Endometrium (tissue), 2 donors: ENCODE results near the gene MICAL3.

Source experiments
- FAIRE-seq: peaks from 2 replicates; lab custom pipeline; 2012; peaks lifted over from hg19 to GRCh38; lab: Jason Lieb, UNC
- donor health status: control.
- donor health status: control.

MICAL3 gene

DNA sequence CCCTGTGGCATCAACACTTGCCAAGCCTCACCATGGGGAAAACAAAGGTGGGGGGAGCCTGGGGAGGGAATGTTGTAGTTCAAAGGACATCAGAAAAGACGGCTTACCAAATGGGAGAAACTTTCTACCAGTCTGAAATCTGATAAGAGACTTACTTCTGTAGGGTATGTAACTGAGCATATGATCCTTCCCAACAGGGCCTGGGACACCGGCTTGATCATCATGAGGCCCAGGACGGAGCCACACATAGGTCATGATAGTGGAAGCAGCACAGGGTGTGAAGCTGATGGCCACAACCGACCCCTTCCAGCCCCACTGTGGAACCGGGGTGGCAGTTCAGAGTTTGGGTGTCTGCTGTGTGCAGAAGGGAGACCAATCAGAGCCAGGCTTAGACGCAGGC is 51.1 kb downstream of the MICAL3 start:
- FAIRE-seq, result no peak

DNA sequence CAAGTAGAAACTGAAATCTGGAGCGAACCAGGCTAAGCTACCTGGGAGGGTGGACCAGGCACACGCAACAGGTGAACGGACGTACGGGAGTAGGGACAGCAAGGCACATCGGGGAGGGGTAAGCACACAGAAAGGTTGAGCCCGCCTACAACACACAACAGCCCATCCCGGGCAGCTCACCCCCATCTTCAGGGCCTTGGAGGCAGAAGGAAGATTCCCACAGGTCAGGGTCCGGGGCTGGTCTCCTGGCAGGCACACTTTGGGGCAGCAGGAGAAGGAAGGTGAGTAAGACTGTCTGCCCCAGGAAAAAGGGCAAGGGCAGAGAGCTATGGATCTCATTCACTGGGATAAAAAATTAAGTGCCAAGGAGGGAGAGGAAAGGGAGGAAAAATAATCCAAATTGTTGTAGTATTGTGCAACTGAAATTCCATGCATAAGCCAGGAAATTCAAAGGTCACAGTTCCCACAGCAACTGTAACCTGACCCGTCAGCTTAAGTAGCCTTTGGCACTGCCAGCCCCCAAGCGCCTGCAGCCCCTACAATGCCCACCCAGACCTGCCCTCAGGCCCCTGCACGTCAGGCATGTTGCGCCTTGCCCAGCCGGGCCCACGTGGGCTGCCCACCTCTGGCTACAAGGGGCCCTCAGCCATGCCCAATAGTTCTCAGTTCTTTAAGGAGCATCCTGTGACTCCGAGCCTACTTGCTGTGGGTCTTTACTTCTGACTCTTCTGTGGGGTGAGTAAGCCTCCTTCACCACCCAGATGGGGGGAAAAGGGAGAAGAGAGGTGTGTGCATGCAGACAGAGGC is 51.8 kb downstream of the MICAL3 start:
- no peak for FAIRE-seq

DNA sequence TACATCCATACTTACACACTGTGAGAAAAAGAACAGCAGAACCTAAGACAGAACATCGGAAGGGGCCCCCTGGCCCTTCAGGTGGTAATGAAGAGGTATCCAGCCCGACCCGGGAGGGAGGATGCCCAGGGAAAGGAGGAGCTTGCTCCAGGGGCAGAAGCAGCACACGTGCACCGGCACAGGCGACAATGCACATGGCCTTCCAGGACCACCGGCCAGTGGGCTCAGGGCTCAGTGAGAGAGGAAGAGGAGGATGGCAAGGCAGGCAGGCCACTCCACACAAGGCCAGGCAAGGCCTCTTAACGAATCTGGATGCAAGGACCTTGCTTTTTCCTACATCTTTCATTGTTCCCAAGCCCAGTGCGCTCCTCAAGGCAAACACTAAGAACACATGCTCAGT is 52.6 kb downstream of the MICAL3 start:
- FAIRE-seq, result no peak

DNA sequence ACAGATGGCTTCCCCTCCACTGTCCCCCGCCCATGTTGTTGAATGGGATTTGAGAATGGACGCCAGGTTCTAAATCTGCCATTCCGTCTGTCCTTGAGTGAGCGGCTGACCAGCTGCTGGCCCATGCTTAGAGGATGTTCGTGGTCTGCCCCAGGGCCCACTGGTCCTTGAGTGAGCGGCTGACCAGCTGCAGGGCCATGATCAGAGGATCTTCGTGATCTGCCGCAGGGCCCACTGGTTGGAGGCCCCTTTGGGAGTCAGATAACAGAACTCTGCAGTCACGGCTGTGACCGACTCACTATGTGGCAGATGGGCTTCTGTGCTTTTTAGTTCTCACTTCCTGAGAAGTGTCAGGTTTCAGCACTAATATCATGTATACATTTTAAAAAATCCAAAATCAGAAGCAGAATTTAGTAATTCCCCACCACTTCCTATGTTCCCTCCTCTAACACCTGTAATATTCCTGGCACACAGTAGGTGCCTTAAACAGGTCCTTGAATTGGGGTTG is 54.1 kb downstream of the MICAL3 start:
- no peak for FAIRE-seq

DNA sequence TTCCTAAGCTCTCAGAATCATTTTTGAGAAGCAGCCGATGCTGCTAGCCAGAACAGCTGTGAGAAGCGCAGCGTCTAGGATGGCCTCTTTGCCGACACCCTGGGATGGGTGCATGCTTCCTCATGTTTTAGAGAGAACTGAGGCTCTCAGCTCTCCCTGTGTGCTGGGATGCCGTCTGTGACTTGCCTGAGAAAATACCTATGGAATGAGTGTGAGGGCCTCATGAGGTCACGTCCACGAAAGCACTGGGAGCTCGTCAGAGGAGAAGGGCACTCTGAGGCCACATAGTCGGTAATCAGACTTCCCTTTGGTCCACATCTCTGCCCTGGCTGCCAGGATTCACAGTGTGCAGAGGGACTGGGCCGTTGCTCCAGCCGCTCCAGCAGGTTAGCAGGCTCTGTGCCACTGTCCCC is 54.7 kb downstream of the MICAL3 start:
- FAIRE-seq, result no peak

DNA sequence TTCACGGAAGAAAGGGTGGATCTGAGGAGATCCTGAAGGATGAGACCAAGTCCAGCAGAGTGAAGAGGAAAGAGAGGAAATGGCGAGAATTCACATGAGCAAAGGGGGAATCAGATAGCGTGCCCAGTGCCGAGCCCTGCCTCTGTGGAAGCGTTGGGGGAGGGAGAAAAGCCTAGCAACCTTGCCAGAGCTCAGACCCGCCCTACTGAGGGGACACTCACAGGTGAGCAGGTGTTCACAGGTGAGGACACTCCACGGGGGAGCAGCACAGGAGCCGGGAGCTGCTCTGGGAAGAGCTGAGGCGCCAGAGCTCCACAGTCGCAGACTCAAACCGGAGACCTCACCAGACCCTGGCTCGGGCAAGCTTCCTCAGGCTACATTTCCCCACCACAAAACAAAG is 56.2 kb downstream of the MICAL3 start:
- FAIRE-seq, result no peak

DNA sequence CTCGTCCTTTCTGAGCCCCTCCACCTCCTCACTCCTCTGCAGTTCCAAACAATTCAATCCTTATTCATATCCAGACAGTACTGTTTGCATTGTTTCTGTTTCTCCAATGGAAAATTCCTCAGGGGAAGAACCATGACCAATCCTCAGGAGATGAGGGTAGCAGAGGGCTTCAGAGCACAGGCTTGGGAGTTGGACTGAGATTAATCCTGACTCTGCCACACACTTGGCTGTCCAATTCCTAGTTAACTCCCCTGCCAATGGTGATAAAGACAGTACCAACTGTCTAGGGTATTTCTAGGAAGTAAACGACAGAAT is 58.0 kb downstream of the MICAL3 start:
- FAIRE-seq, result no peak

DNA sequence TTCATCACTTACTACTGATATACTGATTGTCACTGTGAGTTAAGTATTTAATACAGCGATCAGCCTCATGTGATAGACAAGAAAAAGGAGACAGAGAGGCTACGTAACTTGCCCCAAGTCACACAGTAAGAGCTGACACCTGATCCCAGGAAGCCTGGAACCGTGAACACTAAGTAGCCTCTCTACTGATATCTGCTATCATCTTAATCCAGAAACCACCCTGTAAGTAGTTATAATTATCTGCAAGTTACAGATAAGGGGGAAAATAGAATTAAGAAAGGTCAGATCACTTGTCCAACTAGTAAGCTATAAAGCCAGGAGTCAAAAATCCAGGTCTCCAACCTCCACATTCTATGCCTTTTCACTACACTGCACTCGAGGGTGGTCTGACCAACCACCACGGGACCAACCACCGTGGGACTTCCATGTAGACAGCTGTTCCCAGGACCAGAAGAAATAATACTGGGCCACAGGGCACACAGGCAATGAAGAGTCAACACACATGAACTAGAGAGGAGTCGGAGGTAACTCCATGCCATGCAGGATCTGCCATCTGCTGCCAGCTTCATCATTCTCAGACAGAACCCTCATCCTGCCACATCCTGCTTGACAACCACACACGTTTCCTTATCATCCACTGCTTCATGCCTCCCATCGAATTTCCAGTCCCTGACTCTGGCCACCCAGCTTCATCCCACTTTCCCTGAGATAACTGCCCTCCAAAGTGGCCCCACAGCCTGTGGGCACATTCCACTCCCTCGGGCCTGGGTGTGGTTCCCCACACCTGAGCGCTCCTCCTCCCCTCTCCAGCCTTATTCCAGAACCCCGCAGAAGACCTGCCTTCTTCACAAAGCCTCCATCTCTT is 58.6 kb downstream of the MICAL3 start:
- no peak for FAIRE-seq

DNA sequence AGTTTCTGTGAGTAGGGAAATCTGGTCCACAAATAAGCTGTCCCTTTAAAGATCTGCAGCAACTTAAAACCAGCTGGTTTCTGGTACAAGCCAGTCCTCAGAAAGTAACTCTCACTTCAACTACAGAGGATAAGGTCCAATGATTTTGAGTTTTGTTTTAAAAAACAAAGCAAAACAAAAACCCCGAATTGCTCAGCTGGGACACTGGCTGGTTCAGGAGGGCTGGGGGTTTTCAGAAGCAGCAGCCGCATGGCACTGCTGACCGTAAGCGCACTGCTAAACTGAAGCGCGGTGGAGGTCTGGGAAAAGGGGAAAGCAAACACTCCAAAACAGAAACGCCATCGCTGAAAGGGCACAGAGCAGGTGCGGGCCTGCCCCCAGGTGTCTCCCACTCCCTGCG is 59.7 kb downstream of the MICAL3 start:
- FAIRE-seq, result no peak

DNA sequence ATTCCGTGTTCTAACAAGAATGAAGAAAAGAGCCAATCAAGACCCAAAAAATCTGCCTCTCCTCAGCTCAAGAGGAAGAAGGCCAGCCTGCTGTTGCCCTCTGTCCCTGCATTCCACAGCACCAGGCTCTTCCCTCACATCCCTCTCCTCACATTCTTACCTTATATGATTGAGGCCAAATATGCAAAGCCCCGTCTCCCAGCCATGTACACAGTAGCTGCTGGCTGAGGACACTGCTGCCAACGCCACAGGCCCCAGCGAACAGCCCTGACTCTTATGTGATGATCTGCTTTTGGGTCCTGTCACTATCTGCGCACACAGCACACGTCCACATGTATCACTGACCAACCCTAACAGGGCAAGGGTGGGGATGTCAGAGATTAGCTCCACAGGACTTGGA is 60.2 kb downstream of the MICAL3 start:
- FAIRE-seq, result no peak

DNA sequence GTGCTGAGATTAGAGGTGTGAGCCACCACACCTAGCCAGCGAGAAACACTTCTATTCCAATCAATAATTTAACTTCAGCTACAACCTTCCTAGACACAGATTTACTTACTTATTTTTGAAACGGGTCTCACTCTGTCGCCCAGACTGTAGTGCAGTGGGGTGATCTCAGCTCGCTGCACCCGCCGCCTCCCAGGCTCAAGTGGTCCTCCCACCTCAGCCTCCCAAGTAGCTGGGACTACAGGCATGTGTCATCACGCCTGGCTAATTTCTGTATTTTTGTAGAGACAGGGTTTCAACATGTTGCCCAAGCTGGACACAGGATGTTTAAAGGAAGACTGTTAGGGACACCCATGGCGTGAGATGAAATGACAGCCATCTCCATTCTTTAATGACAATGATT is 61.3 kb downstream of the MICAL3 start:
- no peak for FAIRE-seq

DNA sequence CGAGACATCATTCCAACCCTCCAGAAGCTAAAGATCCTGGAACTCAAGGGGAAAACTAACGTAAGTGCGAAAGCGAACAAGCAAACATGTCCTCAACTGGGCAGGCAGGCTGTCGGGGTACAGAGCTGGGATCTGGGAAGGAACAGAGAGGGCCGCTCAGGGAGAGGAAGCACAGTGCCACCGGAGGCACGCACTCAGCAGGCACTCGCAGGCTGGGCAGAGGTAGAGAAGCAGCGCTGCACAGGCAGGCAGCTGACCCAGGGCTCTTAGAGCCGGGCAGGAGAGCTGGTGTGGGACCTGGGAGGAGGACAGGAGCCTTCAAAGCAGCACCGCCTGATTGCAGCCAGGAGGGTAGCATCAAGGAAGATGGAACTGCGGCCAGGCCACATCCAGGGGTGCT is 62.2 kb downstream of the MICAL3 start:
- FAIRE-seq, result no peak

DNA sequence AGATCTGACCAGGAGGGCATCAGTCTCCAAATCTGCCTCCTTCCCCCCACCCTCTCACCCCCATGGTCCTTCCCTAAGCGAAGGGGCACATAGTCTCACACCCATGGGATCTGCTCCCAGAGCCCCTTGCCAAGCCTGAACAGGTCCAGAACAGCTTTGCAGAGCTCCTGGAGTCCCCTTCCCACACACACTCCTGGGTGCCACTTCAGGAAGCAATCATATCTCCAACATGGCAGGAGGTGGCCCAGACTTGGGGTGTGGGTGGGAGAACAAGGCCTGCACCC is 63.0 kb downstream of the MICAL3 start:
- no peak for FAIRE-seq

DNA sequence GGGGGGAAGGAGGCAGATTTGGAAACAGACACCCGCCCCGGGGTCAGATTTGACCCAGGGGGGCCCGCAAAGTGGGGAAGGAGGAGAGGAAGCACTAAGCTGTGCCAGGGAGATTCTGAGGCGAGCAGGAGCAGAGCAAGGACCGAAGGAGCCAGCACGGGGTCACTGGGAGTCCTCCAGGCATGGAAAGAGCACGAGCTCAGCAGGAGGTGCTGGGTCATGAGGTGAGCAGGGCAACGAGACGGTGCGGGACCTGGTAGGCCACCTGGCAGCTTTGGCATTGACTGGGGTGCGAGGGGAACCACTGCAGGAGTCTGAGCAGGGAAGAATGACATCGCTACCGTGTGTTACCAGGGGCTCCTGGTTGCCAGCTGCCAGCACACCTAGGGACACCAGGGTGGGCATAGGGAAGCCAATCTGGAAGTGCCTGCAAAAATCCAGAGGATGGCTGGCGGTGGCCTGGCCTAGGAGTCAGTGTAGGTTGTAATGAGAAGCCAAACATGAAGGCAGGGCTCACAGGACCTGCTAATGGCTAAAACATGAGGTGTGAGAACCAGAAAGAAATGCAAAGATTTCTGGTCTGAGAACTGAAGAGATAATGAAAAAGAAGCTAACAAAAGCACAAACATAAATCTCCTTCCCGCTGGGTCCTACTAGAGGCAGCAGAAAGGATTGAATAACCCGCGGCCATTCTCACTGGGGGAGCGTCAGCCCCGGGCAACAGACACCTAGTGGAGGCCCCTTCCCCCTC is 63.5 kb downstream of the MICAL3 start:
- no peak for FAIRE-seq

DNA sequence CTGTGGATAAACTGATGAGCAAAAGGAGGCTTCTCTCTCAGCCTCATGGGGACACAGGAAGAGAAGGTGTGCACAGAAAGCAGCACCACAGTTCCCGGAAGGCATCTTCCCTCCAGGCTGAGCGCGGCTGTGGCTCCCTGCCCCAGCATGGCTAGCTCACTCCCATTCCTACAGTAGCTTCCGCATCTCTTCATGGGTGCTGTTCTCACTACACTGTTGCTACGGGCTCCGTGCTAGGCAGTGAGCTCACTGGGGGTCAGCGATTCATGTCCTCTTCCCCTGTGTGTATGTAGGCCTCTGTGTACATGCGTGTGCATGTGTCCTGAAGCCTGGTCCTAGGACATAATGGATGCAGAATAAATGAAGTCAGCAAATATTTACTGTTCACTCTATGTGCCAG is 64.3 kb downstream of the MICAL3 start:
- no peak for FAIRE-seq

DNA sequence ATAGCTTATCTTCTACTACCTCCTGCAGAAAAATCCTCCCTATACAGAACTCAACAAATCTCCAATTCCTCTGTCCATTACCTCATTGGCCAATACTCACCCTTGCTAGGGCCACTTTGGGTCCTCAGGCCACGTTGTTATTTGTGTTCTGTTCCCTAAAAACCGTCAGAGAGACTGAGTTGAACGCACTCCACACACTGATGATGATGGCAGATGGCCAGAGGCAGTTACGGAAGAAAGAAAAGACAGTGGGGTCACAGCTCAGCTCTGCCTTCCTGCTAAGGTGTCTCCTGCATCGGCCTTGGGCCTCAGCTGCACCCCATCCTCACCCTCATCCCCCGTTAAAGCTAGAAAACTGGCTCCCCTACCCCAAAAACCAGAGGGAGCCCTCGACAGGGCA is 66.2 kb downstream of the MICAL3 start:
- FAIRE-seq, result no peak

DNA sequence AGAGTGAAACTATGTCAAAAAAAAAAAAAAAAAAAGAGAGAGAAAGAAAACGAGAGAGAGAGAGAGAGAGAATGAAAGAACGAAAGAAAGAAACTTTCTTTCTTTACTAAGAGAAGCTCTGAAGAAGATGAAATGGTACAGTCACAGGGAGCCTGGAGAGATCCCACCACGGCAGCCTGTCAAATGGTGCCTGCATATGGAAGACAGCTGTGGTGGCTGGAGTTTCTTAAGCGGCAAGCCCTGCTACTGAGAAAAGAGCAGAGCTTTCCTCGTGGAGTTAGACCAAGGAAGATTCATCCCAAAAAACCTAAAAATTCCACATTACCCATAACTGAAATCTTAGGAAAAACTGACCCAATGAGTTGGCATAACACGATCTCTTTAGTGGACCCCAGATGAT is 66.7 kb downstream of the MICAL3 start:
- no peak for FAIRE-seq

DNA sequence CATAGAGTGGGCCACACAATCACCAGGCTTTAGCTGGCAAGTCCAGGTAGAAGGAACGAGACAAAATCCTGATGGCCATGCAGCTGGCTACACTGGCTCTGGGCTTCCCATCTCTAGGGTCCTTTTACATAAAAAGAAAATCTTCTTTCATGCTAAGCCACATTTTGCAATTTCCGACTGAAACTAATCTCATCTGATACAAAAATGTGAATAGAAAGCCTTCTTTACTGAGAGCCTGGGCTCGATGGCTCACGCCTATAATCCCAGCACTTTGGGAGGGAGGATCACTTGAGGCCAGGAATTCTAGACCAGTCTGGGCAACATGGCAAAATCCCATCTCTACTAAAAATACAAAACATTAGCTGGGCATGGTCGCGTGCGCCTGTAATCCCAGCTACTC is 67.2 kb downstream of the MICAL3 start:
- FAIRE-seq, result no peak

DNA sequence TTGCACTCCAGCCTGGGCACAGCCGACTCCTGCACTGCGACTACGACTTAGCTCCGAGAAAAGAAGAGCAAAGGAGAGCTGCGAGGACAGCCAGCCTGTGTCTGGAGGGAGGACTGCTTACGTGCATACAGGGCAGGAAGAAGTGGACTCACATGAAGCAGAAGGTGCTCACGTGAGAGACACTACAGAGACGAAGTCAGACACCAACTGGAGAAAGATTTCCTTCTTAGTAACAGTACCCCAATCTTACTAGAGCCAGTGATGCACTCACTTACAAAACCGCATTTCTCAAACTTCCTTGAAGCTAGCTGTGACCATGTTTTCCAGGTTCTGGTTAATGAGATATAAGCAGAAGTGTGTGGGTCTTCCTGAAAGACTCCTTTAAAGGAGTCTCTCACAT is 67.7 kb downstream of the MICAL3 start:
- FAIRE-seq, result no peak

DNA sequence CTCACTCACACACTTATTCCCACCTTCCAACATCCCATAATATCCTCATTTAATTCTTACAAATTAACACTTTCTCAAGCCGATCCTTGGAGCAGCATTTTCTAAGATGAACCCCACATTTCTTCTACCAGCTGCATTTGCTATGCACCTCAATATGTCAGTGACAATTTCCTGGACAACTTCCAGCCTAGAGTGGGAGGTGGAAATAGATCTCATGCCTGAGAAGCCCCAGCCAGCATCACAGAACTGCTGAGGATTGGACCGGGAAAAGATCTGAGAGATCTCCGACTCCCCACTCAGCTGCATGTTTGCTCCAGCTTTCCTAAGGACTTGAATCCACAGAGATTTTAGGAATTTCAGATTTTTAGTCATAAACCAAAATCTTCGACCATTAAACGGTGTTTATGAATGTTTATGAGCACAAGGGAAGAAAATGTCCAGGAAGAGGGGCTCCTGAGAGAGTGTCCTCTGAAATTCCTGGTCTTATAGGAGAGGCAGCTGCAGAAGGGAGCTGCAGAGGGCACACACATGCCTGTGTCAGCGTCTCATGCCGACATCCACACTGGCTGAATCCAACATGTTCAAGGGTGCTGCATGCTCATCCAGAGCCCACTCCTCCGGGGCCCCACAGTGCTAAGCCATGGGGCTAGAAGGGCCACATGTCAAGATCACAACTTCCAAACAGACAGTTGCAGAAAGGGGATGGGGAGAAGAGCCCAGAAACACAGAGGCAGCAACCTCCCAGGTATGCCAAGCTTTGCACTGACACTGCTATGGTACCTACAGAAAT is 68.6 kb downstream of the MICAL3 start:
- FAIRE-seq, result no peak

DNA sequence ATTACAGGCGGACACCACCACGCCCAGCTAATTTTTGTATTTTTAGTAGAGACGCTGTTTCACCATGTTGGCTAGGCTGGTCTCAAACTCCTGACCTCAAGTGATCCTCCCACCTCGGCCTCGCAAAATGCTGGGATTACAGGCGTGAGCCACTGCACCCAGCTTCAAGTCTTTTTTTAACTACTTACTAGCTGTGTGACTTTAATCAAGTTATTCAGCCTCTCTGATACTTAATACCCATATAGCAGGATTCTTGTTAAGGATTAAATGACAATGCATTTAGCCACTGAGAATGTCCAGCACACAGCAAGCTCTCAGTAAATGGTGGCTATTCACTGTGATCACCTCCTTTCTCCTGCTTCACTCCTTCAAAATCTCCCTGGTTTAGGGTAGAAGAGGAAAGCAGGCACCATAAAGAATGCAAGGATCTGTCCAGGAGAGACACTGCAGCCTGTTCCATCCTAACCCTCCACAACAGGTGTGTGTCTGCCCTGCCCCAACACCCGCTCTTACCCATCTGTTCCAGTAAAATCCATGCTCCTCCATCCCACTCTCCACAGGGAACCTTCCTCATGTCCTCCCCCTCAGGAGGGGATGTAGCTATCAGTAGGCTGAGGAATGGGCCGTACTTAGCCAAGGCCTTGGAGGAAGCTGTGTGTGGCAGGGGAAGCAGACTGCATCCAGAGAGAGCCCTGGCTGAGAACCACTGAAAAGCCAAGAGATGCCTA is 69.3 kb downstream of the MICAL3 start:
- no peak for FAIRE-seq
